ENCODE measurements around the gene GNS. TPM values are rescaled to one million over a fixed set of nuclear protein-coding genes. Genes with fewer than 3 reads are reported as not detected.

The GNS gene
- total RNA-seq, 1 donor from 2014 or later = 80.2 TPM

GRCh38 chr12:64740646-64741045 is 18.6 kb downstream of the GNS start:
- peaks cover 27% of the 10 kb centered on the region for H3K36me3 Mint-ChIP-seq (ENCODE audit: low read depth, unreplicated experiment)
- H3K27ac Mint-ChIP-seq (ENCODE audit: unreplicated experiment) = no peak overlapping the region
- H3K4me3 Mint-ChIP-seq (ENCODE audit: unreplicated experiment) = no peak overlapping the region
- no peak for DNase-seq (ENCODE audit: low spot score)
- TF ChIP-seq CTCF (IDR thresholded peaks at IDR 0.05; ENCODE audit: unreplicated experiment) = no peak
- no peaks in the 10 kb centered on the region for H3K4me1 Mint-ChIP-seq (ENCODE audit: unreplicated experiment)
- no peaks in the 10 kb centered on the region for H3K27me3 Mint-ChIP-seq (ENCODE audit: unreplicated experiment)
- H3K9me3 Mint-ChIP-seq (ENCODE audit: unreplicated experiment) = no peaks in the 10 kb centered on the region

- no peak for TF ChIP-seq CTCF (IDR thresholded peaks at IDR 0.05; ENCODE audit: unreplicated experiment)
- no peak overlapping the region for H3K27ac Mint-ChIP-seq (ENCODE audit: unreplicated experiment)
- H3K4me3 Mint-ChIP-seq (ENCODE audit: unreplicated experiment) = no peak overlapping the region
- no peak for DNase-seq (ENCODE audit: low spot score)
- H3K4me1 Mint-ChIP-seq (ENCODE audit: unreplicated experiment) = no peaks in the 10 kb centered on the region
- H3K27me3 Mint-ChIP-seq (ENCODE audit: unreplicated experiment) = no peaks in the 10 kb centered on the region
- H3K9me3 Mint-ChIP-seq (ENCODE audit: unreplicated experiment) = no peaks in the 10 kb centered on the region
- H3K36me3 Mint-ChIP-seq (ENCODE audit: low read depth, unreplicated experiment) = peaks cover 27% of the 10 kb centered on the region
Measured at GRCh38 chr12:64739778-64740177, 19.4 kb downstream of the GNS start.

GRCh38 chr12:64737539-64737938 is 21.7 kb downstream of the GNS start:
- Mint-ChIP-seq H3K36me3 (ENCODE audit: low read depth, unreplicated experiment) (peaks cover 30% of the 10 kb centered on the region), H3K9me3 (ENCODE audit: unreplicated experiment) (no peaks in the 10 kb centered on the region), H3K4me1 (ENCODE audit: unreplicated experiment) (no peaks in the 10 kb centered on the region), H3K4me3 (ENCODE audit: unreplicated experiment) (no peak overlapping the region), H3K27me3 (ENCODE audit: unreplicated experiment) (no peaks in the 10 kb centered on the region), H3K27ac (ENCODE audit: unreplicated experiment) (no peak overlapping the region)
- no peak for TF ChIP-seq CTCF (IDR thresholded peaks at IDR 0.05; ENCODE audit: unreplicated experiment)
- DNase-seq (ENCODE audit: low spot score) = no peak

GRCh38 chr12:64736771-64737170 is 22.4 kb downstream of the GNS start:
- TF ChIP-seq CTCF (IDR thresholded peaks at IDR 0.05; ENCODE audit: unreplicated experiment) = no peak
- H3K4me1 Mint-ChIP-seq (ENCODE audit: unreplicated experiment) = no peaks in the 10 kb centered on the region
- DNase-seq (ENCODE audit: low spot score) = no peak
- H3K36me3 Mint-ChIP-seq (ENCODE audit: low read depth, unreplicated experiment) = peaks cover 26% of the 10 kb centered on the region
- no peak overlapping the region for H3K4me3 Mint-ChIP-seq (ENCODE audit: unreplicated experiment)
- H3K27ac Mint-ChIP-seq (ENCODE audit: unreplicated experiment) = no peak overlapping the region
- no peaks in the 10 kb centered on the region for H3K9me3 Mint-ChIP-seq (ENCODE audit: unreplicated experiment)
- H3K27me3 Mint-ChIP-seq (ENCODE audit: unreplicated experiment) = no peaks in the 10 kb centered on the region

- Mint-ChIP-seq H3K36me3 (ENCODE audit: low read depth, unreplicated experiment) (peaks cover 23% of the 10 kb centered on the region), H3K4me1 (ENCODE audit: unreplicated experiment) (peaks cover 3% of the 10 kb centered on the region), H3K27ac (ENCODE audit: unreplicated experiment) (no peak overlapping the region), H3K27me3 (ENCODE audit: unreplicated experiment) (no peaks in the 10 kb centered on the region), H3K9me3 (ENCODE audit: unreplicated experiment) (no peaks in the 10 kb centered on the region), H3K4me3 (ENCODE audit: unreplicated experiment) (no peak overlapping the region)
- TF ChIP-seq CTCF (IDR thresholded peaks at IDR 0.05; ENCODE audit: unreplicated experiment) = no peak
- no peak for DNase-seq (ENCODE audit: low spot score)
Measured at GRCh38 chr12:64735442-64735841, 23.8 kb downstream of the GNS start.
